NCI-H748 treated with DMSO at 0.1 percent for 48 hours (cell line): ENCODE results near the gene ADPGK.
"Not testable (repeated sequence)": the region's sequence is repeated elsewhere in the genome, so short reads cannot be mapped to it uniquely, and the experiment has no call there.

Experiments used
- DNase-seq: peaks from one replicate; lab custom pipeline; 2025; lab: John Stamatoyannopoulos, UW

The ADPGK gene

GRCh38 chr15:72749700-72750099 is 33.9 kb downstream of the ADPGK start:
- no peak for DNase-seq

GRCh38 chr15:72740219-72740618 is 43.3 kb downstream of the ADPGK start:
- DNase-seq: no peak

- no peak for DNase-seq
Measured at GRCh38 chr15:72737723-72738122, 45.8 kb downstream of the ADPGK start.

- DNase-seq: no peak
Measured at GRCh38 chr15:72737061-72737460, 46.5 kb downstream of the ADPGK start.

GRCh38 chr15:72735111-72735510 is 48.4 kb downstream of the ADPGK start:
- no peak for DNase-seq

- no peak for DNase-seq
Measured at GRCh38 chr15:72733941-72734738, 49.4 kb downstream of the ADPGK start.

GRCh38 chr15:72732516-72732915 is 51.0 kb downstream of the ADPGK start:
- DNase-seq: no peak

- no peak for DNase-seq
Measured at GRCh38 chr15:72732086-72732485, 51.5 kb downstream of the ADPGK start.

GRCh38 chr15:72728821-72729220 is 54.7 kb downstream of the ADPGK start:
- DNase-seq: no peak

- not testable (repeated sequence) for DNase-seq
Measured at GRCh38 chr15:72728249-72728648, 55.3 kb downstream of the ADPGK start.

- no peak for DNase-seq
Measured at GRCh38 chr15:72727154-72727553, 56.4 kb downstream of the ADPGK start.

GRCh38 chr15:72725851-72726250 is 57.7 kb downstream of the ADPGK start:
- DNase-seq: not testable (repeated sequence)

GRCh38 chr15:72725446-72725845 is 58.1 kb downstream of the ADPGK start:
- no peak for DNase-seq

GRCh38 chr15:72724028-72724427 is 59.5 kb downstream of the ADPGK start:
- DNase-seq: no peak

- peak; percentile 13 for DNase-seq
Measured at GRCh38 chr15:72722071-72722696, 61.4 kb downstream of the ADPGK start.

GRCh38 chr15:72708551-72709303 is 74.8 kb downstream of the ADPGK start:
- DNase-seq: not testable (repeated sequence)

- no peak for DNase-seq
Measured at GRCh38 chr15:72706266-72706665, 77.3 kb downstream of the ADPGK start.
